ENCODE results near the gene REPS1.
"Not testable (repeated sequence)": the region's sequence is repeated elsewhere in the genome, so short reads cannot be mapped to it uniquely, and the experiment has no call there.

REPS1 gene

DNA sequence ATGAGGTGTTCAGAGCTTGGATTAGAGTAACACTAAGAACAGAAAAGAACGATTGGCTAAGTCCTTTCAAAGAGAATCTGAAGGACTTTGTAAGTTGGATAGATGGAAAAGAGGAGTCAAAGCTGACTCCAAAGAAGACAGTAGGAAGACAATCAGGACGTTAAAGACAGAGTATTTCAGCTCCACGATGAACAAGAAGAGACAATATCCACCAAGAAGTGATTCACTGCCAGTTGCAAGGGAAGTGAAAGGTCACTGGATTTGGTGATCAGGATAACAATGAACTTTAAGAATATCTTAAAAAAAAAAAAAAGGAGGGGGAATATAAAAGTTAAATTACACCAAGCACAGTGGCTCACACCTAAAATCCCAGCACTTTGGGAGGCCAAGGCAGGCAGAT lies 17.9 kb downstream of the REPS1 start:
- DNase-seq = no peak

DNA sequence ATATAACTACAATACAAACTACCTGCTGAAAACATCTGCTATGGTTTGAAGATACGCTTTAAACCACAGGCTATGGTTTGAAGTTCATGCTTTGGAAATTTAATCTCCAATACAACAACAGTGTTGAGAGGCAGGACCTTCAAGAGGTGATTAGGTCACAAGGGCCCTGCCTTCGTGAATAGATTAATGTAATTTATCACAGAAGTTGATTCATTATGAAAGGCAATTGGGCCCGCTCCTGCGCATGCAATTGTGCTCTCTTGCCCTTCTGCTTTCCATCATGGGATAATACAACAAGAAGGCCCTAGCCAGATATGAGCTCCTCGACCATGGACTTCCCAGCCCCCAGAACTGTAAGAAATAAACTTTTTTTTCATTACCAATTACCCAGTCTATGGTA lies 21.2 kb downstream of the REPS1 start:
- DNase-seq = no peak

DNA sequence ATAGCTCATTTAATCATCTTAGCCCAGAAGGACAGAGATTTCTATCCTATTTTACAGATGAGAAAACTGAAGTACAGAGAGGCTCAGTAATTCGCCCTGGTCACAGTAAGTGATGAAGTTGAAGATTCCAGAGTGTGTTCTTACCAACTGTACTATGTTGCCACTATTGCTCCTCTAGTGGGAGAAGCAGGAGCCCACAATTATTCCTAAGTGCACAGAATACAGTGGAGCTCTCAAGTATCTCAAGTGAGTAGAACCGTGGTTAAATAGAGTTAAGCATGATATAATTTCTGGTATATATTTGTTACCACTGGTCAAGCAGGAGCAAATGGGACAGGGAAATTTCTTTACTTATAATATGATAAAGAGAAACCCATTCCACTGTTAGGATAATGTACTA lies 22.1 kb downstream of the REPS1 start:
- no peak for DNase-seq

DNA sequence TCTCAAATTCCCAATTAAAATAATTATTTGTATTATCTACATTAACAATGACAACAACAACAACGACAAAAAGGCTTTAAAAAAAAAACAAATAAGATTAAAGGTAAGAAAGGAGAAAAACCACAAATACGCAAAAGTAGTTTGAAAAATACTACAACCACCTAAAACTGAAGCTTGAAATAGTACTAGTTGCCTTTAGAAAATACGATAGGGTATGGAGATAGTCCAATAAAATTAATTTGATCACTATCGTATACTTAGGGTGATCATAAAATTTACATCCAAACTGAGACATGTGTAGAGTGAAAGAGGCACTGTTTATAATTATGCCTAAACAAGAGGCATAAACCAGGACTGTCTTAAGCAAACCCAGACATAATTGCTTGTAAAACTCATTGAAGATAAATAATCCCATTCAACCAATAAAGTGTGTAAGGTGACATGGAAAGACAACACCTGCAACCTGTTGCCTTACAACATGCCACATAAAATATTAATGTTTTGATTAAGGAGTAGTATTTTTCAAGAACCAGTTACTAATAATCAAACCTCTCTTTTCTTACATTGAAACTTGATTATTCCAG lies 22.7 kb downstream of the REPS1 start:
- DNase-seq = no peak

DNA sequence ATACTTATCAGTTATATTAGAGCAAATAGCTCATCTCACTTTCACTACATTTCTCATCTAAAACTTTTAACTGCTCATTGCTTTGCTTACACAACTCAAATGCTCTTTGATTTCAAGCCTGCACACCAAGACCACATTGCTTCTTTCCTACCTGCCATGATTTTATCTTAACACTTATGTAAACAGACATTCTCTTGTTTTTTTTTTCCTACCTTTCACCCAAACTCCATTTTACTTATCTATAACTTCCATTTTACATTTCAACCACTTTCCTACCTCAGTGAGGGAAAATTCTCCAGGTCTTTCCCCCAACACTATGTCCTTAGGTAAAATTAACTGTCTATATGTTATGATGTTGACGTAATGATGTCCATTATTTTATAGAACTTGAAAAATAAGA lies 24.0 kb downstream of the REPS1 start:
- no peak for DNase-seq

DNA sequence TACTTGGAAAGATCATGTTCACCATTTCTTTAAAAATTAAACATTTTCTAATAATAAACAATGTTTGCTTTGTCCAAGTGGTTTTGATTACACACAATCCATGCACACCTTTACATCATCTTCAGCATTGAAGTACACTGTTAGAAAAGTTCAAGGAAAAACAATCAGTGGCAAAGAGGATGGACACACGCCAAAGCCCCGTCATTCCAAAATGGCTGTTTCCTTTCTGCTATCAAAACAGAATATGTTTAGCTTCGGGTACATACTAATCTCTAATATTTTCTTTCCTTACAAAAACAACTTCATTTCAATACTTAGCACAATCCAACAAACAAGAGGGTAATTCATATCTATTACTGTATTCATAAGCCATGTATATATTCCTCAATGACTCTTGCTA lies 24.5 kb downstream of the REPS1 start:
- DNase-seq = no peak

DNA sequence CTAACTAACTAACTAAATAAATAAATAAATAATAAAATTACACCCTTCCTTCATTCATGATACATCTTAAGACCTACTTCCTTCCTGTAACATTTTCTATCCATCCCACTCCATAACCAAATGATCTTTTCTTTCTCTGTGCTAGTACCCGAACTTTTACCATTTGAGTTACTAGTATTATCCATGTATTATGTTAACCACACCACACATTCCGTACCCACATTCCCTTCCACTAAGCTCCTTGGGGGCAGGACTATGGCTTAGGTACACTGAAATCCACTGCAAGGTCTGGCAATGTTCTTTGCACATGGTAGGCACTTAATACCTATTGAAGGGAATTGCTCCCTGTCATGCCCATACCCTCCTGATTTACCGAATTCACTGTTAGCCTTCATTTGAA lies 24.9 kb downstream of the REPS1 start:
- DNase-seq = no peak

DNA sequence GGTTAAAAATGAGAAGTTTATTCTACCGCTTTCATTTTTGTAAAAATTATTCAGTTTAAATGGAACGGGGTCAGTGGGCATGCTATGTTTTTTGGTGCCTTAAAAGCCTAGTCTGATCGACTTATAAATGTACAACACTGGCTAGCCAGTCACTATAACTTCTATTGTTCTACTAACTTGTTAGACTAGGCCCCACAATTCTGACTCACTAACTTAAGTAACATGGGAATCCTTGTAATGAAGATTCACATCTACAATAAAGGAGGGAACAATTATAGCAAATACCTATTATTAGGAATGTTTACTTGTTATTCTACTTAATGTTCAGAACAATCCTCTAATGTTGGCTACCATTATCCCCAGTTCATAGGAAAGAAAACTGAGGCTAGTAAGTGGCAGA lies 28.5 kb downstream of the REPS1 start:
- no peak for DNase-seq

DNA sequence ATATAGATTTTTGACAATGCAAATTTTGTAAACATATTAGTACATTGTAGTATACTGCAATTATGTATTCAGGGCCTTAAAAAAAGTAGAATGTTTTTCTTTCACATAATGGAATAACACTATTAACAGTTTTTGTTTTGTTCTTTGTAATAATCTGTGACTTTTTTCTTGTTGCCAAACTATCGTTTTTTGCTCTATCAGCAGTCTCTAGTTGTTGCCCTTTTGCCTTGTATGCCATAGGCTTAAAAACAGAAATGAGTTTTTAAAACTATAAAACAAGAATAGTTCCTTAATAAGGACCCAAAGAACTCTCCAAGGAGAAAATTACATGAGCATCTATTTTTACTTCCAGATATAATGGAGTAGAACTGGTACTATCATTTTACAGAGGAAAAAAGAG lies 29.5 kb downstream of the REPS1 start:
- DNase-seq = no peak

DNA sequence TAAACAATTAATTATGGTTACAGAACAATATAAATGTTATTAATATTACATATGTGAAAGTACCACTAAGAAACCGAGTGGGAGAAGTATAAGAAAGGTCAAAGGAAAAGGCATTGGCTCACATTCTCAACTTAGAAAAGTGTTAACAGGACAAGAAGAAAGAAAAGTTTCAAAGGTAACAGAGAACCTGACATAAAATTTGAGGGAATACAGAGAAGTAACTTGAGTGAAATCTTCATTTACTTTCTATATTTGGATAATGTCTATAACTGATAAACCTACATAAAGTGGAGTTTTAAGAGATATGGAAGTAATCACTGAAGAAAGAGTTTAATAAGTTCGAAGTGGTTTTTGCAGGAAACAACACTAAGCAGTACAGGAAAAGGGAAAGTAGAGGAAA lies 30.1 kb downstream of the REPS1 start:
- no peak for DNase-seq

DNA sequence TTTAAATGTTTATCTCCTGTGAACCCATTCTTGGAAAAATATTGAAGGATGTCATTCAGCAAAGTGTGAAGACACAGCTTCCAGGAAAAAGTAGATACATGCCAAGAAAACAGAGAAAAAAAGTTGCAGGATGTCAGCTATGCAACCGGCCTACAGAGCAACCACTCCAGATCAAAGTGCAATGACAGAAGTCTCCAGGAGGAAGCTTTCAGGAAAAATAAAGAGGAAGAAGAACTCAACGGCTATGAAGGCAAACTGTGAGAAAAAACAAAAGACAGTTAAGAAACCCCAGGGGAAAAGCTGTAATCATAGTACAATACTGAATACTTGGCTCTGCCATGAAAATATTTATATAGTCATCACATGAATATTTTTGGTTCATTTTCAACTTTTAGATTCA lies 30.6 kb downstream of the REPS1 start:
- no peak for DNase-seq

DNA sequence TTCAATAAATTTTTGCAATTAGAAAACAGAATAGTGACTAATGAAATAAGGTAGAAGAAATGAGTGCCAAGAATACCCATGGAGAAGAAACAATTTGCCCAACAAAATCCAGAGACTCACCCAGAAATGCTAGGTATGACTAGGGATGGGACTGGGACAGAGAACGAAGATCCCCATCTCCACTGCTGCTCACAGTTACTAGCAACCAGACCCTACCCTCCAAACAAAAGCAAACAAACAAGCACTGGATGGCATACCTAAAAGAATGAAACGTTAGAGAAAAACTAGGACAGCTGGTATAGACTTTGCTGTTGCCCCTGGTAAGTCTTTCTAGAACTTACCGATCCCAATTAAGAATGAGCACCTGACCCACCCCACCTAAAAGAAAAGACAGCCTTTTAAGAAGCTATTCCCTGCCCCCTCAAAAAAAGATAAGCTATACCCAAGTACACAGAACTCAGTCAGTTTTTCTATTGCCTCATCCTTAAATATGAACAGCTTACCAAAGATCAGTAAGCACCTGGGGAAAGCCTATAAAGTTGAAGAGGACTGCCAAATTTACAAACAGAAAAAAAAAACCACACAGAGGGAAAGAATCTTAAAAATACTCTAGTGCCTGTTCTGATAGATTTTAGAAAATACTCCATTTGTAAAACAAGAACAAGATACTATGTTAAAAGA lies 31.7 kb downstream of the REPS1 start:
- DNase-seq = no peak

DNA sequence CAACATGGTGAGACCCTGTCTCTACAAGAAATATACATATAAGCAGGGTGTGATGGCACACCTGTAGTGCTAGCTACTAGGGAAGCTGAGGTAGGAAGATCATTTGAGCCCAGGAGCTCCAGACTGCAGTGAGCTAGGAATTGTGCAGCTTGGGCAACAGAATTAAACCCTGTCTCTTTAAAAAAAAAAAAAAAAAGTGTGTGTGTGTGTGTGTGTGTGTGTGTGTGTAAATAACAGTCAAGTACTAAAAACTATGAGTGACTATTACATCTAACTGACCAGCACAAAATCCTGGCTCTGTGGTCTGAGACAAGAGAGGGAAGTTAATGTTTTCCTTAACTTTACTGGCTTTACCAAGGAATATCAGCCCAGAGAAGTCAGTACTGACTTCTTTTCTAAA lies 32.8 kb downstream of the REPS1 start:
- DNase-seq = no peak

DNA sequence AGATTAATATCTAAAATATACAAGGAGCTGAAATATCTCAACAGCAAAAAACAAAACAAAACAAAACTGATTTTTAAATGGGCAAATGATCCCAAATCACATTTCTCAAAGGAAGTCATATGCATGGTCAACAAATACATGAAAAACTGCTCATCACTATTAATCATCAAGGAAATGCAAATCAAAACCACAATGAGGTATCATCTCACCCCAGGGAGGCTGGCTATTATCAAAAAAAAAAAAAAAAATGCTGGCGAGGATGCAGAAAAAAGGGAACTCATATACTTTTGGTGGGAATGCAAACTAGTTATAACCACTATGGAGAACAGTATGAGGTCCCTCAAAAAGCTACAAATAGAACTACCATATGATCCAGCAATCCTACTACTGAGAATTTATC lies 34.6 kb downstream of the REPS1 start:
- DNase-seq = no peak

DNA sequence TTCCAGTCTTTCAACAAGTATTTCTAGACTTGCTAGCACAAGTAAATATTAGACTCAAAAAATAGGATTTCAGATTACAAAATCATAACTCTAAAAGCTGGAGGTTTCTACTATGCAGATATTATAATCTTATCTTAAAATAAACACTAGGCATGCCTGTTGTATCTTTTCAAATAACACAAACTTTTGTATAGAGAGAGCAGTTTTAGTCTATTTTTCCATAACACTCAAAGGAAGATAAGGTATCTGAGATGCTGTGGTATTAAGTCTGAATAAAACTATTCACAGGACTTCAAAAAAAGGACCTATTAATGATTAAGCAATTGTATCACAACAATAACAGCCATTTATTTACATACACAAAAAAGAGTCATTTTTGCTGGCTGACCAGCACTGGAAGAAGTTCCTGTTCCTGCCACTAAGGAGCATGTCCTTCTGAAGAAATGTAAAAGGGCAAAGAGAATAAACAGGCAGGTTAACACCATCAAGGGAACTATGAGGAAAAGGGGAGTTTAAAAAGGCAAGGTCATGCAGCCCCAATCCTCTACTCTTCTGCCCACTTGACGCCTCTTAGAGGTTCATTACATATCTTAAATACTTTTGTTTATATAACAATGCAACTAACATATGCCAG lies 39.4 kb downstream of the REPS1 start:
- DNase-seq = no peak

DNA sequence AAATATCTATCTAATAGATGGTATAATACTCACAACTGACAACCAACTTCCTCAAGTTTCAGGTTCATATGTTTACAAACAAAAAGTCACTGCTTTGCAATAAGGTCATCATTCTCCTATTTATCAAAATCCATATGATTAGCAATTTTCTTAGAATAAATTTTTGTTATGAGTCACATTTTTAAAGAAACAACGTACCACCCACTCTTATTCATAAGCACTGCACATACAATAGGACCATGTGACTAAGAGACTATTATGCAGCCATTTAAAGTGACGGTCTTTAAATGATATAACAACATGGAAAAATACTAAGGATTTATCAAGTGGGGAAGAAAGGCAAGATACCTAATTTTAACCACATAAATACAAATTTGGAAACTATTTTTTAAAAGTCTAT lies 40.0 kb downstream of the REPS1 start:
- no peak for DNase-seq

DNA sequence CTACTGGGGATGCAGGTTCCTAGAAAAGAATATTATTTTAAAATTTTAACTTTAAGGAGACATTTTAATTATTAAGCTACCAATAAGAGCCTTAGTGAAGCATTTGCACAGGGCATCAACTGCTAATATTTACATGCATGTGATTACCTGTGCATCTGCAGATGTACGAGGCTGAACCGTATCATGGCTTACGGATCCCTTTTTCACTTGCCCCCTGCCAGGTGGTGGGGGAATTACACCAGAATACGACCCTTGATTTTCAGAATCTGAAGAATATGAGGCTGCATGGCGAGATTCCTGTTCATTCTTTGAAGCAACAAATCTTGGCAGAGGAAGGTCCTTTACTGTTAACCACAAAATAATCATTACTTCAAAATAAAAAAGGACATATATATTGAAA lies 42.7 kb downstream of the REPS1 start:
- DNase-seq = no peak

DNA sequence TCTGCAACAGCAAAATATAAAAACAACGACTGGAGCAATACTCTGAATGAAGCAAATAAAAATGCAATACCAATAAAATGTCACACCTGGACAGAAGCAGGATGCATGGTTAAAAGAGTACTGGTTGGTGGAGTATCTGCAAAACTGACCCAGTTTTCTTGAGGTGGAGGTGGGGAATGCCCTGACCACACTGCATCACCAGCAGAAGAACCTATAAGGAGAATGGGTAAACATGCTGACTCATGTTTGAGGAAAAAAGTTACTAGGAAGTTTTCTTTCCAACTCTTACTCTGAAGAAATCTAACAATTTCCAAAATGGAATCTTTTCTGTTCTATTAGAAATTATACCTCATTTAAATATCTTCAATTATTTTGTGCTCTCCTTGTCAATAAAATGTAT lies 43.6 kb downstream of the REPS1 start:
- DNase-seq = peak; percentile 7

DNA sequence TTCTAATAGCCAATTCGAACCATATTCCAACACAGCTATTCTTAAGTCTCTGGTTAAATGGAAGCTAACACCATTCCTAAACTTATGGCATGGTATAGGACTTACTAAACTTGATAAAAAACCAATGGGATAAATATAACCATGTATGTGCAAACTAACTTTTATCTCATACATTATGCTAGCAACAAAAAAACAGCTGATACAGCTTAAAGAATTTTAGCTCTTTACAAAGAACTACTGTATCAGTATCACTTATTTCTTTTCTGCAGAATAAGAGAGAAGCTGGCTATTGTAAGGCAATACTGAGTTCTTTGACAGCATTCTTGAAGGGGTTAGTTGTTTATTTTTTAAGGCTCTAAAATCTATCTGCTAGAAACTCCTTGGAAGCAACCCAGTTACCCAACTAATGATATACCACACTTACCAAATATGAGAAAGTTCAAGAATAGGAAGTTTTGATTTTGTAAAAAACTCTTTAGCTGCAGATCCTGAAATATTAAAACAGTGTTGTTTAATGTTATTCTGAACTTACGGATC lies 44.9 kb downstream of the REPS1 start:
- no peak for DNase-seq

DNA sequence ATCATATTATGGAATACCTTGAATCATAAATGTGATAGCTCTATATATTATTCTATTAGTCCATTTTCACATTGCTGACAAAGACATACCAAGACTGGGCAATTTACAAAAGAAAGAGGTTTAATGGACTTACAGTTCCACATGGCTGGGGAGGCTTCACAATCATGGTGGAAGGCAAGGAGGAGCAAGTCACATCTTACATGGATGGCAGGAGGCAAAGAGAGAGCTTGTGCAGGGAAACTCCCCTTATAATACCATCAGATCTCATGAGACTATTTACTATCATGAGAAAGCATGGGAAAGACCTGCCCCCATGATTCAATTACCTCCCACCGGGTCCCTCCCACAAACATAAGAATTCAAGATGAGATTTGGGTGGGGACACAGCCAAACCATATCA lies 51.2 kb downstream of the REPS1 start:
- not testable (repeated sequence) for DNase-seq

DNA sequence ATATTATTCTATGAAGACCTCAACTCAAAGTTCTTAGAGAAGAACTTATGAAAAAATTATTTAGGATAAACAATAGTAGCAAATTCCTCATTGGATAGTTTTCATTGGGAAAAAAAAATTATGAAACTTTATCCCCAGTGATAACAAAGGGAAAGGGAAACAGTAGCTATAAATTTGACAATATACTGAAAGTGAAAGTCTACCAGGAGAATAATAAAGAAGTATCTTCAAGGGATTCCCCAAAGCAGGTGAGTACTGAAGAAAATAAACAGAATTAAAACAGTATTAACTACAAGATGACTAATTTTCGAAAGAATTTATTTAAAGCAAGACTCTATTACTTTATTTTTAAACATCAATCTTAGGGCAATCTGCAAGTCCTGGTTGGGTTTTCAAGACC lies 56.4 kb downstream of the REPS1 start:
- no peak for DNase-seq

DNA sequence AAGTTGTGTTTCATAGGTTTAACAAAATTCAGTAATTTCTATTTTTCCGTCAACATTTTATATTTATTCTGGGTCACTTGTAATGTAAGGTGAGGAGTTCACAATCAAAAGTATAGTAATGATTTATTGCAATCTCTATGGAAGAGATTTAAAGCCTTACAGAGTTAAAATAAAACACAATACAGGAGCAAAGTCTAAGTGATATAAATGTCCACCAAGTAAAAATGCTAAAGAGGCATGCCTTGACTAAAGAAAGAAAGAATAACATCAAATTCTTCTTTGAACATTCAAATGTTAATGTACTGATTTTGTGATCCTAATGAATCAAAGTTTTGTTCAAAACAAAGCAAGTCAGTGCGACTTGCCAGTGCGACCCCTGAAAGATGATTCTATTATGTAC lies 61.5 kb downstream of the REPS1 start:
- DNase-seq = no peak

DNA sequence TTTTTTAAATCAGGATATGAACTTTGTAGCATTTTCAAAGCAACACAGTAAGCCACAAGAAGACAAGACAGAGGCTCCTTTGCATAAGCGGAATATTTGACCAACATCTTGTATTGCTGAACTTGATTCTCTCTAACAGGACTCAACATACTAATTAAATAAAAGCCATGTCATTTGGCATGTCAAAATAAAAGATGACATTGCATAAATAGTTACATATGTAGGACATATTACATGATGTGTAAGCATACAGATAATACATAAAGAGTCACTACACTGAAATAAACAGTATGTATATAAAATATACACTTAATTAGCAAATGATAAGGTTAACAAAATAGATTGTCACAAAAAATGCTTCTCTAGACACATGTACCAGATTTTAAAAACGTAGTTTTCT lies 62.2 kb downstream of the REPS1 start:
- DNase-seq = no peak

DNA sequence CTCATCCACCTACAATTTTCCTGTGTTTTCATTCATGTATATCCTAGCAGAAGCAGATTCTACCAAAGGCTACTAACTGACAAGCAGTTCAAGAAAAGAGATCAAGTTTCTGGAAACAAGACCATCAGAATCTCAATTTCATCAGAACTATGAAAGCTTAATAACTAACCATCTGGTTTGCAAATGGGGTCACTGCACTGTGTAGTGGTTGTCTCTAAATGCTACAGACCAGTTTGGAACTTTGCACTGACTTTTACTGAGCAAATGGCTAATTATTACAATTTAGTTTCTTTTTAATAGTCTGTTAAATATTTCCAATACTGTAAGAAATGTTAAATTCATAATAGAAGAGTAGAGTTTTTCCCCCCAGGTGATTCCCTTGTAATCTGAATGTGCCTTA lies 64.5 kb downstream of the REPS1 start:
- DNase-seq = no peak

DNA sequence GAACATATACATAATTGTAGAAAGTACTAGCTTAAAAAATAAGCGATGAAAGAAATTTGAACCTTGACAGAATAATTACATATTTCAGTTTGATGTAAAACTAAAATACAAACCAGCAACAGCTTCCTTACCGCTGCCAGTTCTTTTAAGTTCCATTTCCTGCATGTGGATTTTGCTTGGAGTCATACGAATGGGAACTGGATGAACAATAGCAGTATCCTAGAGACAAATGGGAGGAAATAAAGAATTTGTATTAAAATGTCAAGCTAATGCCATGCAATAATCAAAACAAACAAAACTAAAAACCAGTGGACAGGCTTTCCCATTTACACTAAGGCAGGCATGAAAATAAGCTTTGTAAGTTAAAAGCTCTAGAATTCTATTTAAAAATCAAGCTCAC lies 67.1 kb downstream of the REPS1 start:
- DNase-seq = no peak
